ENCODE data around the gene SURF6.
A peak's percentile ranks its signal among the peaks of the same experiment; 100 is the strongest.
"Not testable (repeated sequence)": the region's sequence is repeated elsewhere in the genome, so short reads cannot be mapped to it uniquely, and the experiment has no call there.

SURF6 gene

DNA sequence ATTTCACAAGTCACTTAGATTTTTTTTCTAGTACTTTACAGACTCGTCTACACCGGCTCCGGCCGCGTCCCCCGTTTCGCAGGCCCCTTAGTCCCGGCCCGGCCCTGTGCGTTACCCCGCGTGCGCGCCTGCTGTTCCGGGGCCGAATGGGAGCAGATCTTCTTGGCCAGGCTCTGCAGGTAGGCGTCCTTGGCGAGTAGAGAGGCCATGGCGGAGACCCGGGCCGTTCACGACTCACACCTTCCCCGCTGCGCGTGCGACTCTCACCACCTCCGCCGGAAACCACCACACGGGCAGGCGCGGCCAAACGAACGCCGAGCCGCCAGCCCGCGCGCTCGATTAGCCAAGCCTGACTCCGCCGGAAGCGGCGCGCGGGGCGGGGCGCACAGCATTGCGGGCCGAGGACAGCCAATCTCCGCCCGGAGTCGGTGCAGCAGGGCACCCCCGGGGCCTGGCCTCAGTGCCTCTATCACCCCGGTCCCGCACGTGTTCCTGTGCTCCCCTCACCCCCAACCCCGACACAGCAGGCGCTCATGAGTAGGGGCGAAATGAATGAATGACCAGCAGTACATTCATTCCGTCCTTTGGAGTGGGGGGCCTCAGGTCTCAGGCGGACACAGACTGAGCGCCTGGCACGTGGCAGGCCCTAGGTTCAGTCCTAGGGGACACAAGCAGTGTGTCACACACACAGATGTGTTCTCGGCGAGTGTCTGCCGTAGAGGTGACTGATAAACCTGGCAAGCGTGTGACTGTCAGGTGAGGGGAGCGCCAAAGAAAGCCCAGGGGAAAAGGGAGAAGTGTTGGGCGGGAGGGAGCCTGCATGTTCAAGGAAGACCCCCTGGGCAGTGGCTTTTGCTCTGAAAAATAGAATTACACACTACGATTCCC, at the start of gene SURF6:
Gene SURF6, minus strand, starts transcription at position 265 of the 888 bp plus-strand sequence. Its CDS starts 56 bp downstream, at position 209.
- DNase-seq (ENCODE audit: extremely low read depth in 1 of 2, low read depth in 1 of 2): peak; percentile 80 to 89

DNA sequence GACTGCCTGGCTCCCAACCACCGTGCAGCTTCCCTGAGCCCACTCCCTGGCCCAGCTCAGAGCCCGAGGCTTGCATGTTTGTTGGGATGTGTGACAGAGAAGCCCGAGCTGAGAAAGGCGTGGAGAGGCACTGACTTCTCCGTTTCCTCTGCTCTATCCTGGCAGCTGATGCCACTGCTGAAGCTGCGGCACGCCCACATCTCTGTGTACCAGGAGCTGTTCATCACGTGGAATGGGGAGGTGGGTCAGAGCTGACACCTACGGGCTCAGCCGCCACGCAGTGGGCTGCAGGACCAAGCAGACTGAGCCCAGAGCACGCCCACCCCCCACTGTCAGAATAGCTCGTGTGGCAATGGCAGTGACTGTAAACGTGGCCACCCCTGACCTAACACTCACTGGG, 49.5 kb upstream of the SURF6 start:
- no peak for DNase-seq (ENCODE audit: extremely low read depth in 1 of 2, low read depth in 1 of 2)

DNA sequence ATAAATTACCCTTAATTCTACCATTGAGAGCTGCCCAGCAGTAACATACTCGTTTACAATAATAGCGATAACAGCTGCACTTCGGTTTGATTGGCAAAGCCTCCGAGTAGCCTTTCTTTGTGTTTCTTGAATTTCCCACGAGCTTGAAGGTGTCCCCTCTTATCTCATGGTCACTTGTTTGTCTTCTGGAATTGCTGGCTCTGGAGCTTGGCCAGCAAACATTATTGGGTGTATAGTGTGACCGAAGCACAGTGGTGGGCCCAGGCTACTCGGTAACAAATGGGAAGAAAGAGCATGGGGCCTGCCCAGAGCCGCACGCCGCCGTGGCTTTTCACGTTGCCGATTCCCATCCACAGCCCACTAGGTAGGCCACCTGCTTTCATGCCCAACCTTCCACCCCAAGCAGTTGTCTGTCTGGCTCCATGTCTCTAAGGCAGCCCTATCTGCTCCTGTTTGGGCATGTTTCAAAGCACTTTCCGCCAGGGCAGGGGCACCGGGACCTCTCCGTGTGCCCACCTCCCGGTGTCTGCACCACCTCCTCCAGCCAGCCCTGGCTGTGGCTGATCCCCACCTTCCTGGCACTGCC, 48.8 kb upstream of the SURF6 start:
- no peak for DNase-seq (ENCODE audit: extremely low read depth in 1 of 2, low read depth in 1 of 2)

DNA sequence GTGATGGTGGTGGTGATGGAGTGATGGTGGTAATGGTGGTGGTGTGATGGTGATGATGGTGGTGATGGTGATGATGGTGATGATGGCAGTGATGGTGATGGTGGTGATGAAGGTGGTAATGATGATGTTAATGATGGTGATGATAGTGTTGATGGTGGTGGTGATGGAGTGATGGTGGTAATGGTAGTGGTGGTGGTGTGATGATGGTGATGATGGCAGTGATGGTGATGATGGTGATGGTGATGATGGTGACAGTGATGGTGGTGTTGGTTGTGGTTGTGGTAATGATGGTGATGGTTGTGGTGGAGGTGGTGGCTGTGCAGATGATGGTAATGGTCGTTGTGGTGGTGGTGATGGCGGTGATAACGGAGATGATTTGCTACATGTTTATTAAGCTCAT, 47.5 kb upstream of the SURF6 start:
- DNase-seq (ENCODE audit: extremely low read depth in 1 of 2, low read depth in 1 of 2): no peak

DNA sequence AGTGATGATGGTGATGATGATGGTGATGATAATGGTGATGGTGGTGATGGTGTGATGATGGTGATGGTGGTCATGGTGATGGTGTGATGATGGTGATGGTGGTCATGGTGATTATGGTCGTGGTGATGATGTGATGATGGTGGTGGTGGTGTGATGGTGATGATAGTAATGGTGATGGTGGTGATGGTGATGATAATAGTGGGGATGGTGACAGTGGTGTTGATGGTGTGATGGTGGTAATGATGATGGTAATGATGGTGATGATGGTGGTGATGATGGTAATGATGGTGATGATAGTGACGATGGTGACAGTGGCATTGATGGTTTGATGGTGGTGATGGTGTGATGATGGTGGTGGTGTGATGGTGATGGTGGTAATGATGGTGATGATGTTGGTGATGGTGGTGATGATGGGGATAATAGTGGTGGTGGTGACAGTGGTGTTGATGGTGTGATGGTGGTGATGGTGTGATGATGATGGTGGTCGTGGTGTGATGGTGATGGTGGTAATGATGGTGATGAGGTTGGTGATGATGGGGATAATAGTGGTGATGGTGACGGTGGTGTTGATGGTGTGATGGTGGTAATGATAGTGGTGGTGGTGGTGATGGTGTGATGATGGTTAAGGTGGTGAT, 46.6 kb upstream of the SURF6 start:
- DNase-seq (ENCODE audit: extremely low read depth in 1 of 2, low read depth in 1 of 2): no peak

DNA sequence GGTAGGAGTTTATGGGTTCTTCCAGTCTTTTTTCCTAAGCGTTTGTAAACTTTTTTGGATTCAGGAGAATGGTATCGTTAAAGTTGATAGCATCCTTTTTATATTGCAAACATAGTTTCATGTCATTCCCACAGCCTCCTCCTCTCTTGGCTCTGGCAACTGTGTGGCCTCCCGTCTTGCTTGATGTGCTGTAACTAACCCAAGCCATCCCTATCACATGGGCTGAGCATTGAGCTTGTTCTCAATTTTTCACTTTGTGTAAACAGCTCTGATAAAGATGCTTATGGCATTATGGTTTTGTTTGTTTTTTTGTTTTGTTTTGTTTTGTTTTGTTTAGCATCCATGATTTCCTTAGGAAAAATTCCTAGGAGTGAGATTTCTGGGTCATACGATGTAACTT, 44.7 kb upstream of the SURF6 start:
- DNase-seq (ENCODE audit: extremely low read depth in 1 of 2, low read depth in 1 of 2): no peak

DNA sequence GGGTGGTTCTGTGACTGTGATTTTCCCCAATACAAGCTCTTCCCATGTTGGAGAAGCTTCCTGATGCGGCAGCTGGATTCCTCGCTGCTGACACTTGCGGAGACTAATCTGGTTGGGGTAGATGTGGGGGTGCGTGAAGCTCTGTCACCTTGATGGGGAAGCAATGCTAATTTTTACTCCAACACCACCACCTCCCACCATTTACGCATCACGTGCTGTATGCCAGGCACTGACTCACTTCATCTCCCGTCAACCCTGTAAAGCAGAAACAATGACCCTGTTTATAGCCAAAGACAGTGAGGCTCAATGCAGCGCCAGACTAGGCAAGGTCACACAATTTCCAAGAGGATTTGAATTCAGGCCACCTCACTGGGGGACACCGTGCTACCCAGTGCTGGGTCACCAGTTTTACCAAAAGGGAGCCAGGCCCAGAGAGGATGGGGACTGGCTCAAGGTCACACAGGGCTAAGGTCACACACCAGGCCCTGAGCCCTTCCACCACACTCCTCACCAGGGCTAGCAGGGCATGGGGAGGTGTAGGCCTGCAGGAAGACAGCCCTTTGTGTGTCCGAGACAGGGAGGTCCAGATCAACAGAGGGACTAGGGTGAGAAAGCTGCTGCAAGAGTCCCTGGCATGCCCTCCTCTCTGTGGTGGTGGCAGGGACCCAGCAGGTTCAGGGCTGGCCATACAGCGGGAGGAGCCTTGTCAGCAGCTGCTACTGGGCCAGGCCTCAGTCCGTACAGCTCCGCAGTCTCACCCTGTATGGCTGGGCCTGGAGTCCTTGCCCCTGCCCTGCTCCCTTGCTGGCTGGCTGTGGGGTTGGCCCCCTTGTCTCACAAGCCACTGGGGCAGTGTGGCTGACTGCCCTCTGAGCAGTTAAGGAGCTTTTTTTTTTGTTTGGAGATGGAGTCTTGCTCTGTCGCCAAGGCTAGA, 43.4 kb upstream of the SURF6 start:
- DNase-seq (ENCODE audit: extremely low read depth in 1 of 2, low read depth in 1 of 2): no peak

DNA sequence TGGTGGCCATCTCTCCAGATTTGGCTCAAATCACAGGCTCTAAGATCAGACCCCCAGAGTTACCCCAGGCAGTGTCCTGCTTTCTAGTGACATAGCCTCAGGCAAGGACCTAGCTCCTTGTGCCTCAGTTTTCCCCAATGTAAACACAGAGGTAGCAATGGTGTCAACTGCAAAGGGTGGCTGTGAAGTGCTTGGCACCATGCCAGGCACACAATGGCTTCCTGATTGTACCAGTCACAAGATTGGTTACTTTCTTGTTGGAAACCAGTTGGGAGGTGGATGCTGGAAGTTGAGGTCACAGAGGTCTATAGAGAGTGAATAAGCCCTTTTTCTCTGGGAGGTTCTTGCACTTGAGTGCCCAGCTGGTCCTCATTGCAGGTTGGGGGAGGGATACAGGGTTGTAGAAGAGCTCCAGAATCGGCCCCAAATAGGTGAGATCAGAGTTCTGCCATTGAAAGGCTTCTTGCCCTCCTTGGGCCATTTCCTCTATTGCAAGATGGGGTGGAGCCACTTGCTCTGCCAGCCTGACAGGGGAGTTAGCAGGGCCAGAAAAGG, 42.5 kb upstream of the SURF6 start:
- no peak for DNase-seq (ENCODE audit: extremely low read depth in 1 of 2, low read depth in 1 of 2)

DNA sequence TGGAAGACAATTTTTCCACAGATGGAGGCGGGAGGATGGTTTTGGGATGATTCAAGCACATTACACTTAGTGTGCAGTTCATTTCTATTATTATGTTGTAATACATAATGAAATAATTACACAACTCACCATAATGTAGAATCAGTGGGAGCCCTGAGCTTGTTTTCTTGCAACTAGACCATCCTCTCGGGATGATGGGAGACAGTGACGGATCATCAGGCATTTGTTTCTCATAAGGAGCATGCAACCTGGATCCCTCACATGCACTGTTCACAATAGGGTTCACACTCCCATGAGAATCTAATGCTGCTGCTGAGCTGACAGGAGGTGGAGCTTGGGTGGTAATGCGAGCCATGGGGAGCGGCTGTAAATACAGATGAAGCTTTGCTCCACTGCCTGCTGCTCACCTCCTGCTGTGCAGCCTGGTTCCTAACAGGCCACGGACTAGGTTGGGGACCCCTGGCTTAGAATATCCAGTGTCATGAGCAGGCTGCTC, 41.8 kb upstream of the SURF6 start:
- DNase-seq (ENCODE audit: extremely low read depth in 1 of 2, low read depth in 1 of 2): no peak

DNA sequence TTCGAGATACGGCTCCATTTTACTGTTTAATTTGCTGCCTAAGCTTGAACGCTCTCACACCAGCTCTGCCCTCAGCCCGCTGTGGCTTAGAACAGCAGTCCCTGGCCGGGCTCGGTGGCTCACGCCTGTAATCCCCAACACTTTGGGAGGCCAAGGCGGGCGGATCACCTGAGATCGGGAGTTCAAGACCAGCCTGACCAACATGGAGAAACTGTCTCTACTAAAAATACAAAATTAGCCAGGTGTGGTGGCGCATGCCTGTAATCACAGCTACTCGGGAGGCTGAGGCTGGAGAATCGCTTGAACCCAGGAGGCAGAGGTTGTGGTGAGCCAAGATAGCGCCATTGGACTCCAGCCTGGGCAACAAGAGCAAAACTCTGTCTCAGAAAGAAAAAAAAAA, 41.3 kb upstream of the SURF6 start:
- DNase-seq (ENCODE audit: extremely low read depth in 1 of 2, low read depth in 1 of 2): not testable (repeated sequence)

DNA sequence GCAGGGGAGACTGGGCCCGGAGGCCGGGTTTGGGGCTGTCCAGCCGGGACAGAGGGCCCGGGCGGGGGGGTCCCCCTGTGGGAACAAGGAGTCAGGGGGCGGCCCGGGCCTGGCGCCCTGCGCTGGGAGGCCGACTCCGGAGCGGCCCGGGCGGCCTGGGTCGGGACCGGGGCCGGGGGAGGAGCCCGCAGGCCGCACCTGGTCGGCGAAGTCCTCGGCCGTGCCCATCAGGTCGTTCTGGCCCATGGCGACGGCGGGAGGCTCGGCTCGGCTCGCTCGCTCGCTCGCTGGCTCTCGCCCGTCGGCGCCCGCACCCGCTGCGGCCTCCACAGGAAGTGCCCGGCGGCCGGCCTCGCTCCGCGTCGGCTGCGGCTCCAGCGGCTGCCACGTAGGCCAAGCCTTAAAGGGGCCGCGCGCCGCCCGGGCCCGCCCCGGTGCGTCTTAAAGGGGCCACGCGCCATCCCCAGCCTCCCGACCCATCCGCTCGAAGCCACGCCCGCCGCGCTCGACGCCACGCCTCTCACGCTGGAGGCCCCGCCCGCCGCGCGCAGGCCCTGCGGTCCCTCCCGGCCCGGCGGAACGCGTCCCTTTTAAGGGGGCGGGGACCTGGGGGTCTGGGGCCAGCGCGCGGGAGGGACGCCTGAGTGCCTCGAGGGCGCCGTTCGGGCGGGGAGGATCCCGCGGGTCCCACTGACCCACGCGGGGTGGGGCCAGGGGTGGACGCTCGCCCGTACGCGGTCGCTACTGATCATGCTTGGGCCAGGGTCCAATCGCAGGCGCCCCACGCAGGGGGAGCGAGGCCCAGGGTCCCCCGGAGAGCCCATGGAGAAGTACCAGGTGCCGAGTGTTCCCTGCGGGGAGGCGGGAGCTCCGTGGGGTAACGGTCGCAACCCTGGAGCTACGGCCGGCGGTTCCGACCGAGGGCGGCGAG, 40.0 kb upstream of the SURF6 start, which contains the start of the genes STKLD1 and SURF4:
Gene STKLD1, plus strand, starts transcription at position 643 of the 931 bp plus-strand sequence. Its CDS starts 108 bp downstream, at position 751.
Gene SURF4, minus strand, starts transcription at position 337 of the 931 bp plus-strand sequence. Its CDS starts 91 bp downstream, at position 246.
- peak; percentile 76 to 92 for DNase-seq (ENCODE audit: extremely low read depth in 1 of 2, low read depth in 1 of 2)

DNA sequence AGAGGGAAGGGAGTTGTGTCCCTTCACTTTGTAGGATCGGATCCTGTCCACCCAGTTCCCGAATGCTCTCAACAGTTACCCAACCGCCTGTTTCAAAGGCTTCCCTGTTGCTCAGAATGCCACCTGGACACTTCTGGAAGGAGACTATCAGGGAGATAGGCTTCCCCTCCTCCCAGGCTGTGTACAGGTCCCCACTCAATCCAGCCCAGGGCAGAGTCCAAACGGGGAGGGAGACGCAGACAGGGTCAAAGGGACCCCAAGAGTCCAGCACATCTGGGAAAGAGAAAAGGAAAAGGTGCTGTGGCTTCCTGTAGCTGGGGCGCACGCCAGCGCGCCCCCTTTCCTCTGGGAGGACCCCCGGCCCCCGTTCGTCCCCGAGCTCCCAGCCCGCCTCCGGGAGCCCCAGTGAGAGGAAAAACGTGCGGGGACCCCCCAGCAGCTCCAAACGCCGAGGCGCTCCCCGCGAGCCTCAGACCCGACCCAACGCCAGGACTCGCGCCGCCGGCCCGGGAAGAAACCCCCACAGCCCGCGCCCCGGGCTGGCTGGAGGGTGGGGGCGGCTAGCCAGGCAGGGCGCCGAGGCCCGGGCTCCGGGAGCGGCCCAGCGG, 39.2 kb upstream of the SURF6 start:
- DNase-seq (ENCODE audit: extremely low read depth in 1 of 2, low read depth in 1 of 2): no peak

DNA sequence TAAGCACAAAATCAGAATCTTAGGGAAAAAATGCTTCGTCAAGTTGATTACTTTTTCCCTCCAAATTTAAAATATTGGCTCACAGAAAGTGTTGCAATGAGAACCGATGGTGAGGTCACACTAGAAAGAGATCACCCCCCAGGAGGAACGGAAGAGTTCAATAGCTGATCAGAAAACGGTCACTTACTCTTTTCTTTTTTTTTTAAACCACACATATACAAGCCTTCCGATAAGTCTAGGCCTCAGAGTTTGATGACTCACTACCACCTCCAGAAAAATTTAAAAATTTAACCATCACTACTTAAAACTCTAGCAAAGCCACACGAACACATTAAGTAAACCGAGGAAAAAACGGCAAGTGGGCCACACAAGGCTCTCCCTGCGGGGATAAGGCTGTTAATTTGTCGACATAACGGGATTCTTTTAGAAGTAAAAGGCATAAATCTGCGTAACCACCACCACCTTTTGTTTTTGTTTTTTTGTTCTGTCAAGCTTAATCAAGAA, 38.7 kb upstream of the SURF6 start:
- no peak for DNase-seq (ENCODE audit: extremely low read depth in 1 of 2, low read depth in 1 of 2)

DNA sequence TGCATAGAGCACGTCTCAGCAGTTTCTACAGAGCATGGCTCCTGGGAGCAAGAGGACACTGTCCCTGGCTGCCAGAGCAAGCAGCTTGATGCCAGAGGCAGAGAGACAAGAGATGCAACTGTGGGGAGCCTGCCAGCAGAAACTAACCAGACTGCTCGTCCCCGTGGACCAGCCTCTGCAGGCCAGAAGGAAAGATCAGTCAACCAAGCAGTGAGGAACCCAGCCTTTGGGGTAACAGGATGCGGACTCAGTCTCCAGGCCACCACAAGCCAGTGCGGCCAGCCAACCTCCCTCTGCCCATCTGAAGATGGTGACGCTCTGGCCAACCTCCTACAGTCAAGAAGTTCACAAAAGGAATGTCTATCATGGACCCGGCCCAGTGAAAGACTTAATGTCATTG, 36.2 kb upstream of the SURF6 start:
- no peak for DNase-seq (ENCODE audit: extremely low read depth in 1 of 2, low read depth in 1 of 2)

DNA sequence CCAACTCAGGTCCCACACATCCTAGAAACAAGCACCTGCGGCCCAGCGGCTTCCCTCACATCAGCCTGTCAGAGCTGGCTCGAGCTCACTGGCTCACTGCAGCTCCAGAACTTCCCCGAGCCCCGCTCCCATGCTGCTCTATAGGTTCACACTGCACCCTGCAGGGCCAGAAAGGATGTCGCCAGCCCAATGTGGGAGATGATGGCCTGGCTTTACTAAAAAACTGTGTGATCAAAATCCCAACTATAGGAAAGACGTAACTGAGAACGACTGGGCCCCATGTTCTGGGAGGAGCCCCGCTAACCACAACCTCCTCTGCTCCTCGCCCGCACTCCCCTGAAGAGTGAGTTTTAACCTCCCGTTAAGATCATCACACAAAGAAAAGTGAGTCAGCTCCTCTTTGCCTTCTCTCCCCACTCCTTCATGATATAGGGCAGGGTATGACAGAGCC, 35.3 kb upstream of the SURF6 start:
- peak in 1 of 2 donors; percentile 51 for DNase-seq (ENCODE audit: extremely low read depth in 1 of 2, low read depth in 1 of 2)

DNA sequence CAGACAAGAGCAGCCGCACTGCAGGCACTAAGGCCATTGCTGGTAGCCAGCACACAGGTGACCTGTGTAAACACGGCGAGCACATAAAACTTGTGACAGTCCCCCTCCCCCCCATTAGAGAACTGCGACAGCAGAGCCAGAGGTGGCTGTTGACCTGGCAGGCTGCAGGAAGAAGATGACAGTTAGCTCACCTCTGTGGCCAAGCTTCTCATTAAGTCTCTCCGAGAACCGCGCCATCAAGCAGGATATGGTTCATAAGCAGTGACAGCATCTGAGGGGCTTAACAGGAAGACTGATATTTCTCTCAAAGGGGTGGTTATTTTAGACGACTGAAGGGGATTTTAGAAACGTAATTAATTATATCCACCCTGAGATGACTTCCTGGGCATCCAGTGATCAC, 34.7 kb upstream of the SURF6 start:
- no peak for DNase-seq (ENCODE audit: extremely low read depth in 1 of 2, low read depth in 1 of 2)

DNA sequence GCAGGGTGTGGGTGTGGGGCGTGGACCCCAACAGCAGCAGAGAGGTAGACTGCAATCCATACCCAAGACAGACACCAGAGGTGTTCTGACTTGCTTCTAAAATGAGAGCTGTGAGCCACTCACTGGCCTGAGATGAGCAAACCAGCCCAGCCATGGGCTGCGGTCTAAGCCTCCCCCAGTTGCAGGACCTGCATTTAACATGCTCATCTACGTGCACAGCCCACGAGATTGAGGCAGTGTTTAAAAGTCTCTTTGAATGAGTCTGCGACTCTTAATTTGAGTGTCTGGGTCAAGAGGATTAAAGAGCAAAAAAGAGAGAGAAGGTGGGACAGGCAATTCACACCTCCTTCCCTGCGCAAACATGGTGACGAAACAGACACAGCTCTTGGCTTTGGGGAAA, 33.9 kb upstream of the SURF6 start:
- no peak for DNase-seq (ENCODE audit: extremely low read depth in 1 of 2, low read depth in 1 of 2)

DNA sequence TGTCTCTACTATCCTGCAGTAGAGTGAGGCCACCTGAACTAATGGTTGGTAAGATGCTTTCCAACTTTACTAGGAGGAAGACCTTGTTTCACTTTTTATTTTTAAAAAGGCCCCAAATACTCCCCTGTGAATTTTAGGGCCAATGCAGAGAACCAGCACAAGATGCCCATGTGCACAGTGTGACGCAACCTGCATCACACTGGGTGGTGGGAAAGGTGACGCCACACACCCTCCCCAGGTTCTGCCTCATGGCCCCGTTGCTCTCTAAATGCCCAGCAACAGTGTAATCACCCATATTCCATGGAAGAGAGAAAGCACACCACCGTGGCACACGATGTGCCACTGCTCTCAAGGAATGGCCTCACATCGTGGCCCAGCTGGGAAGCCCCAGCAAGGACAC, 33.4 kb upstream of the SURF6 start:
- no peak for DNase-seq (ENCODE audit: extremely low read depth in 1 of 2, low read depth in 1 of 2)

All from activated CD8-positive, alpha-beta memory T cell treated with anti-CD3 and anti-CD28 coated beads for 1 hour (primary cell).